Measurements from ENCODE around the gene CELSR1. TPM values are rescaled to one million over a fixed set of nuclear protein-coding genes. Genes with fewer than 3 reads are reported as not detected.

Gene CELSR1
- polyA plus RNA-seq, 4 donors = 0.27 to 3.0 (median 1.9) TPM; not detected in 1

- H3K9me3 ChIP-seq (ENCODE audit: control insufficient read depth in 2 of 2, insufficient read depth in 1 of 2, low read depth in 1 of 2, low read length in 1 of 2) = no peaks in the 10 kb centered on the region
- 75 to 86% (median 81%) methylated on average over 21 of the region's 21 CpGs for WGBS, 3 donors
- peaks cover 0 to 16% (median 0%) of the 10 kb centered on the region in 3 donors for H3K36me3 ChIP-seq (ENCODE audit: control insufficient read depth in 3 of 3, insufficient read depth in 2 of 3, low read depth in 1 of 3, low read length in 3 of 3)
- FAIRE-seq = no peak
- H3K27me3 ChIP-seq (ENCODE audit: control insufficient read depth in 3 of 3, insufficient read depth in 3 of 3, low read length in 3 of 3) = no peaks in the 10 kb centered on the region
- no peak overlapping the region for H3K4me3 ChIP-seq (ENCODE audit: low read depth in 1 of 3, low read length in 3 of 3)
- no peak for DNase-seq
- no peak overlapping the region for H3K27ac ChIP-seq (ENCODE audit: low read depth in 1 of 3, low read length in 2 of 3)
- peaks cover 0 to under 1% (median 0%) of the 10 kb centered on the region in 3 donors for H3K4me1 ChIP-seq (ENCODE audit: control insufficient read depth in 3 of 3, insufficient read depth in 2 of 3, low read depth in 1 of 3, low read length in 2 of 3)
Observed at GRCh38 chr22:46437671-46438440, 99.6 kb downstream of the CELSR1 start.

- H3K4me1 ChIP-seq (ENCODE audit: control insufficient read depth in 3 of 3, insufficient read depth in 2 of 3, low read depth in 1 of 3, low read length in 2 of 3) = peaks cover 0 to 10% (median 6%) of the 10 kb centered on the region in 3 donors
- H3K9me3 ChIP-seq (ENCODE audit: control insufficient read depth in 2 of 2, insufficient read depth in 1 of 2, low read depth in 1 of 2, low read length in 1 of 2) = no peaks in the 10 kb centered on the region
- FAIRE-seq (no peak), DNase-seq (no peak)
- 86 to 93% (median 90%) methylated on average over 8 of the region's 8 CpGs for WGBS, 3 donors
- no peak overlapping the region for H3K27ac ChIP-seq (ENCODE audit: low read depth in 1 of 3, low read length in 2 of 3)
- peaks cover 0 to 16% (median 0%) of the 10 kb centered on the region in 3 donors for H3K36me3 ChIP-seq (ENCODE audit: control insufficient read depth in 3 of 3, insufficient read depth in 2 of 3, low read depth in 1 of 3, low read length in 3 of 3)
- no peaks in the 10 kb centered on the region for H3K27me3 ChIP-seq (ENCODE audit: control insufficient read depth in 3 of 3, insufficient read depth in 3 of 3, low read length in 3 of 3)
- H3K4me3 ChIP-seq (ENCODE audit: low read depth in 1 of 3, low read length in 3 of 3) = no peak overlapping the region
Observed at GRCh38 chr22:46436595-46437175, 100.7 kb downstream of the CELSR1 start.

DNA sequence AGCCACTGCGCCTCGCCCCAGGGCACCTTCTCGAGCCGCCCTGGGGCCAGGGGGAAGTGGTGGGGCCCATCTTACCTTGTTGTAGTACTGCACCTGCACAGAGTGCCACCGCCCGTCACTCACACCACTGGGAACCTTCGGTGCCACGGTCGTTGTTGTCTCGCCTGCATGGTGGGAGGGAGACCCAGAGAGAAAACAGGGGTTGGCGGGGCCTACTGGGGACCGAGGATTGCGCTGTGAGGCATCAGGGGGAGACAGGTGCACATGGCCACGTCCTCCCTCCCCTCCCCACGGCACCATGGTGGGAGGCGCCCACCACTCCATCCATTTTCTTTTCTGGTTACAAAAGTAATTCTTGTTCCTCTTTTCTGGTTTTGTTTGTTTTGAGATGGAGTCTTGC, 104.1 kb downstream of the CELSR1 start:
- Histone ChIP-seq H3K9me3 (ENCODE audit: control insufficient read depth in 2 of 2, insufficient read depth in 1 of 2, low read depth in 1 of 2, low read length in 1 of 2) (no peaks in the 10 kb centered on the region), H3K27ac (ENCODE audit: low read depth in 1 of 3, low read length in 2 of 3) (no peak overlapping the region), H3K4me3 (ENCODE audit: low read depth in 1 of 3, low read length in 3 of 3) (no peak overlapping the region), H3K36me3 (ENCODE audit: control insufficient read depth in 3 of 3, insufficient read depth in 2 of 3, low read depth in 1 of 3, low read length in 3 of 3) (peaks cover 0 to 14% (median 0%) of the 10 kb centered on the region in 3 donors), H3K4me1 (ENCODE audit: control insufficient read depth in 3 of 3, insufficient read depth in 2 of 3, low read depth in 1 of 3, low read length in 2 of 3) (peaks cover 2 to 32% (median 6%) of the 10 kb centered on the region in 3 donors), H3K27me3 (ENCODE audit: control insufficient read depth in 3 of 3, insufficient read depth in 3 of 3, low read length in 3 of 3) (no peaks in the 10 kb centered on the region)
- WGBS, 3 donors = 88 to 95% (median 93%) methylated on average over 16 of the region's 16 CpGs
- FAIRE-seq = no peak
- no peak for DNase-seq

GRCh38 chr22:46432164-46433068, 105.0 kb downstream of the CELSR1 start:
- DNase-seq (peak; percentile 42 to 78), FAIRE-seq (no peak)
- Histone ChIP-seq H3K27ac (ENCODE audit: low read depth in 1 of 3, low read length in 2 of 3) (peak overlapping the region; percentile 24 to 81 (median 72)), H3K27me3 (ENCODE audit: control insufficient read depth in 3 of 3, insufficient read depth in 3 of 3, low read length in 3 of 3) (no peaks in the 10 kb centered on the region), H3K4me1 (ENCODE audit: control insufficient read depth in 3 of 3, insufficient read depth in 2 of 3, low read depth in 1 of 3, low read length in 2 of 3) (peaks cover 2 to 32% (median 6%) of the 10 kb centered on the region in 3 donors), H3K36me3 (ENCODE audit: control insufficient read depth in 3 of 3, insufficient read depth in 2 of 3, low read depth in 1 of 3, low read length in 3 of 3) (peaks cover 0 to 14% (median 0%) of the 10 kb centered on the region in 3 donors), H3K9me3 (ENCODE audit: control insufficient read depth in 2 of 2, insufficient read depth in 1 of 2, low read depth in 1 of 2, low read length in 1 of 2) (no peaks in the 10 kb centered on the region), H3K4me3 (ENCODE audit: low read depth in 1 of 3, low read length in 3 of 3) (peak overlapping the region in 1 of 3 donors; percentile 52)
- 53 to 63% (median 56%) methylated on average over 25 of the region's 25 CpGs for WGBS, 3 donors

DNA sequence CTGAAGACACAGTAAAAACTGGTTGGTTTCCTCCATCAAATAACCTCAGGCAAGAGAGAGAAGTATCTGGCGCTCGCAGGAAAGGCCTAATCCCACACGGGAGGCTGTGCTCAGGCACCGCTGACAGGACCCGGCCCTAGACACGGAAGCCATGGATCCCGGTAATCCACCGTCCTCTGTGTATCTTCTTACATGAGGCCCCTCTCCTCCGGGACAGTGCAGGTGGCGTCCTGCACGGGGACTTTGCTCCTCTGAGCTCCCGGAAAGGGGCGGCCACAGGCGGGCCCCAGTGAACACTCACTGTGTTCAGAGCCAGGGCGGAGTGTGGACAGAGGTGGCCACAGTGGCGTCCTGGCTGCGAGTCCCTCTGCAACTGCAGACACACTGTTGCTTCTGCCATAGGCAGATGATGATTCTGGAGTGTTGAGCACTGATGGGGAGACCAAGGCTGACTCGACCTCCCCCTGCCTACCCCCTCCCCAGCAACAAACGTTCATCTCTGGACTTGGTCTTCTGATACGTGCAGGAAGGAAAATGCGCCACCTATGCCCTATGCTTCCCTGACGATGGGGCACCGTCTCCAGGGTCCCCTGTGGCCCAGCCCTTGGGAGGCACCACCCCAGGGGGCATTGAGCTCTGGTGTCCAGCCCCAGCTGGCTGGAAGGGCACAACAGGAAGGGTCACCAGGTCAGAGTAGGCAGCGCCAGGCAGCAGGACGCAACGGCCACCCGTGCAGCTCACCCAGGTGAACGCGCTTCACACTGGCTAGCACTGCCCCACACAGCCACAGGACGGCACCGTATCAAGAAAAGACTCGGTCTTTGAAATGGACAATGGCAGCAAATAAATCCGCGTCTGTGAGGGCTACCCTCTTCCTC, 106.2 kb downstream of the CELSR1 start:
- Histone ChIP-seq H3K4me1 (ENCODE audit: control insufficient read depth in 3 of 3, insufficient read depth in 2 of 3, low read depth in 1 of 3, low read length in 2 of 3) (peaks cover 2 to 32% (median 6%) of the 10 kb centered on the region in 3 donors), H3K4me3 (ENCODE audit: low read depth in 1 of 3, low read length in 3 of 3) (peak overlapping the region in 1 of 3 donors; percentile 20), H3K27me3 (ENCODE audit: control insufficient read depth in 3 of 3, insufficient read depth in 3 of 3, low read length in 3 of 3) (no peaks in the 10 kb centered on the region), H3K9me3 (ENCODE audit: control insufficient read depth in 2 of 2, insufficient read depth in 1 of 2, low read depth in 1 of 2, low read length in 1 of 2) (peaks cover 0 to 3% of the 10 kb centered on the region in 2 donors), H3K36me3 (ENCODE audit: control insufficient read depth in 3 of 3, insufficient read depth in 2 of 3, low read depth in 1 of 3, low read length in 3 of 3) (peaks cover 0 to 14% (median 0%) of the 10 kb centered on the region in 3 donors), H3K27ac (ENCODE audit: low read depth in 1 of 3, low read length in 2 of 3) (peak overlapping the region in 1 of 3 donors; percentile 81)
- peak; percentile 56 to 90 for DNase-seq
- 46 to 76% (median 57%) methylated on average over 30 to 34 of the region's 34 CpGs for WGBS, 3 donors
- no peak for FAIRE-seq

- peaks cover 0 to 6% of the 10 kb centered on the region in 2 donors for H3K9me3 ChIP-seq (ENCODE audit: control insufficient read depth in 2 of 2, insufficient read depth in 1 of 2, low read depth in 1 of 2, low read length in 1 of 2)
- no peaks in the 10 kb centered on the region for H3K27me3 ChIP-seq (ENCODE audit: control insufficient read depth in 3 of 3, insufficient read depth in 3 of 3, low read length in 3 of 3)
- H3K27ac ChIP-seq (ENCODE audit: low read depth in 1 of 3, low read length in 2 of 3) = no peak overlapping the region
- DNase-seq = no peak
- WGBS, 3 donors = 17 to 57% (median 38%) methylated on average over 13 of the region's 13 CpGs
- no peak overlapping the region for H3K4me3 ChIP-seq (ENCODE audit: low read depth in 1 of 3, low read length in 3 of 3)
- peaks cover 2 to 32% (median 6%) of the 10 kb centered on the region in 3 donors for H3K4me1 ChIP-seq (ENCODE audit: control insufficient read depth in 3 of 3, insufficient read depth in 2 of 3, low read depth in 1 of 3, low read length in 2 of 3)
- no peak for FAIRE-seq
- peaks cover 0 to 9% (median 0%) of the 10 kb centered on the region in 3 donors for H3K36me3 ChIP-seq (ENCODE audit: control insufficient read depth in 3 of 3, insufficient read depth in 2 of 3, low read depth in 1 of 3, low read length in 3 of 3)
Observed at GRCh38 chr22:46429325-46429853, 108.0 kb downstream of the CELSR1 start.

DNA sequence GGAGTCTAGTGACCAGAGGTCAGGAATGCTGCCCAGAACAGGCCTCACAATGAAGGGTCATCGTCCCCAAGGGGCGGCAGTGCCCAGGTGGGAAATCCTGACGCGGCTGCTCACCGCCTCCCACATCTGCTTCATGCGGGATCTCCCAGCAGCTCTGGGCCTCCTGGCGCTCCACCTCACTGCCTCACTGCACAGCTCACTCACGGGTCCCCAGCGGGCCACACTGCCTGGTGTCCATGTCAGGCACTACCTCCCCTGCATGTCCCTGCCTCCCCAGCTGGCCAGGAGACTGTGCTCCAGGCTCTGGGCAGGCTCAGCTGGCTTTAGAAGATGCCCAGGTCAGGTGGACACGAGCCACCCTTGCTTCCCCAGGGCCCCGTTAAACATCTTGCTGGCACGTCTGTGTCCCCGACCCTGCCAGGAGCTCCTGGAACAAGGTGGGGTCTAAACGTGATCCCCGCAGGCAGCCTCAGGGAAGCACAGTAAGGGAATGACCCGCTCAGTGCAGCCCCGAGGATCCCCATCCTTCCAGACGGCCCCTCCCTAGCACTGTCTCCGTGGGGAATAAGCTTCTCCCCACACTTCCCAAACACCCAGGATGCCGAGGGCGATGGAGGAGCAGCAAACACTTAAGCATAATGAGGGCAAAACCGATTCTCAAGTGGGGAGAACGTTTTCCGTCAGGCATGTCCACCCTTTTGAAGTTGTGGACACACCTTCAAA, 108.7 kb downstream of the CELSR1 start:
- Histone ChIP-seq H3K4me1 (ENCODE audit: control insufficient read depth in 3 of 3, insufficient read depth in 2 of 3, low read depth in 1 of 3, low read length in 2 of 3) (peaks cover 2 to 32% (median 6%) of the 10 kb centered on the region in 3 donors), H3K9me3 (ENCODE audit: control insufficient read depth in 2 of 2, insufficient read depth in 1 of 2, low read depth in 1 of 2, low read length in 1 of 2) (peaks cover 0 to 6% of the 10 kb centered on the region in 2 donors), H3K4me3 (ENCODE audit: low read depth in 1 of 3, low read length in 3 of 3) (no peak overlapping the region), H3K36me3 (ENCODE audit: control insufficient read depth in 3 of 3, insufficient read depth in 2 of 3, low read depth in 1 of 3, low read length in 3 of 3) (peaks cover 0 to 8% (median 0%) of the 10 kb centered on the region in 3 donors), H3K27ac (ENCODE audit: low read depth in 1 of 3, low read length in 2 of 3) (no peak overlapping the region), H3K27me3 (ENCODE audit: control insufficient read depth in 3 of 3, insufficient read depth in 3 of 3, low read length in 3 of 3) (no peaks in the 10 kb centered on the region)
- FAIRE-seq (no peak), DNase-seq (no peak)
- WGBS, 3 donors = 69 to 80% (median 78%) methylated on average over 23 to 24 of the region's 24 CpGs

Data from small intestine (tissue), 7 donors.